Neural progenitor cell (in vitro differentiated cells): ENCODE measurements around the gene NAALAD2.

ENCODE experiments used
- CTCF ChIP-seq: fragments of 200-600 bp; sonication (generic); IDR thresholded peaks from 2 replicates; pipeline ENCODE4 v1.5.1; 2017; ENCODE audit warnings: antibody characterized with exemption, mild to moderate bottlenecking
- EZH2 ChIP-seq: fragments of 200-600 bp; sonication (generic); IDR thresholded peaks from 2 replicates; pipeline ENCODE4 v1.6.1; 2017; ENCODE audit warnings: antibody characterized with exemption, mild to moderate bottlenecking, moderate library complexity

GRCh38 chr11:90187839-90188238, 53.4 kb downstream of the NAALAD2 start:
- TF ChIP-seq CTCF: no peak
- no peak for TF ChIP-seq EZH2
